GM18909 (cell line): ENCODE data around the gene ATAD5.

Experiments
- ATAC-seq: cut with Tn5 transposase; IDR thresholded peaks from one replicate; pipeline ENCODE4 v1.9.1; 2021; ENCODE audit warnings: mild to moderate bottlenecking; ENCODE audit not compliant: unreplicated experiment, poor library complexity

The ATAD5 gene

DNA sequence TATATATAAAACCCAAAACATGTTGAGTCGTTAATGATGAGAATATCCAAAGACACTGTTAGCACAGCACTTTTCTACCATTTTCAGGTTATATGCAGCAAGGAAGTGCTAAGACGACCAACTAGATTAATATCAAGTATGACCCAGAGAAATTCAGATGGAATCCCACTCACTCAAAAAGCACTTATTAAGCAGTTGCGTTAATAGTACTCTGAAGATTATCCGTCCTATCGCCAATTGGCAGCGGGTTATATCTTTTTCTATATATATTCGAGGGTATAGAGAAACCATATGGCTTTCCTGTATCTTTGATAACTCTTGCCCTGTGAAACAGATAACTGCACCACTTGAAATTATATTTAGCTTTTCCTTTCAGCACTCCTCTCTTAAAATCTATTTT is 8.3 kb upstream of the ATAD5 start:
- no peak for ATAC-seq

DNA sequence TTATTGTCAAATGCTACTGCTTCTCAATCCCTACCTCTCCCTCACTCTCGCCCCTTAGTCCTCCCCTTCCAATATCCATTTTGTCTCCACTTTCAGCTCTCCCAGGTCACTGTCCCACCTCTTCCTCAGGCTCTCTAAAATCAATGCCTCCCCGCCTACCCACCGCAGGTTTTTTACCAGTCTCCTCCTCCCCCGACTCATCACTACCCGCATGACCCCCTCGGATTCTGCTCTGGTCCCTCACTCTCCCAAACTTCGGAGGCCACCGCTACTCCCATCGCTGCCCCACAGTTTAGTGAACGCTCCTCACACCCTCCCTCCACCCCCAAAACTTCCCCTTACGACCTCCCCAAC is 7.8 kb upstream of the ATAD5 start:
- ATAC-seq, result peak; percentile 6

DNA sequence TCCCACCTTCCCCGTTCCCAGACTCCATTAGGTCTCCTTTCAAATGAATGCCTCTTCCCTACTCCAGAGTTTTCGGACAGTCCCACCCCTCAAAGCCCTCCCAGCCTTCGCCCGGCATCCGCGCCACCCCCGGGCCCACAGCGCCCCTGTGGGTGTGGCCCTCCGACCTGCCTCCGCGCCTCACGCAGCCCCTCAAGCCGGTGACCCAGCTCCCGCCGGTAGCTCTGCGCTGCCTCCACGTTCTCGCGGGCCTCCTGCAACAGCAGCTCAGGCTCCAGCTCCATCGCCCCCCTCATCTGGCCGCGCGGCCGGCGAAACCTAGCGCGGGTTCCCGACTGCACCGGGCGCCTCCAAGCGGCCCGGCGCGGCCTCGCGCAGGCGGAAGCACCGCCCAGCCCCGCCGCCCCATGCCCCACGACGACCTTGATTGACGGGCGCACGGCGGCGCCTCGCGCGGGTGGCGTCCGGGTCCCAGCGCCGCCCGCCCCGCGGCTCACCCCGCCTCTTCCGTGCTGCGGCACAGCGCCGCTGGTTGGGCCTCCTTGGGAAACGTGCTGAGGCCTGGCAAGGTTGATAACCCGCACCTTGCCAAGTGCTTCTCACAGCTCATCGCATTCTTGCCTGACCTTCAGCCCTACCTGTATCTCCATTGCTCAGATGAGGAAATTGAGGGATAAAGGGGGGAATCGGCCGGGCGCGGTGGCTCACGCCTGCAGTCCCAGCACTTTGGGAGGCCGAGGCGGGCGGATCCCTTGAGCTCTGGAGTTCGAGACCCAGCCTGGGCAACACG is 7.2 kb upstream of the ATAD5 start, which contains the start of gene CRLF3:
Gene CRLF3 (minus strand): TSS at position 337 of the 790 bp plus-strand sequence. CDS start 41 bp downstream, at position 296.
- ATAC-seq, result peak; percentile 86

DNA sequence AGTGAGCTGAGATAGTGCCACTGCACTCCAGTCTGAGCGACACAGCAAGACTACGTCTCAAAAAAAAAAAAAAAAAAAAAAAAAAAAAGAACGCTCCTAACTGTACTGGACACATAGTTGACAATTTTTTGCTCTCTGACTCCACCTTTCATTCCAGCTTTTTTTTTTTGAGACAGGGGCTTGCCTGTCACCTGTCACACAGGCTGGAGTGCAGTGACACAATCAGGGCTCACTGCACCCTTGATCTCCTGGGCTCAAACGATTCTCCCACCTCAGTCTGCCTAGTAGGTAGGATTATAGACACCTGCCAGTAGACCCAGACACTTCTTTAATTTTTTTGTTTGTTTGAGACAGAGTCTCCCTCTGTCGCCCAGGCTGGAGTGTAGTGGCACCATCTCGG is 4.7 kb upstream of the ATAD5 start:
- ATAC-seq, result no peak

DNA sequence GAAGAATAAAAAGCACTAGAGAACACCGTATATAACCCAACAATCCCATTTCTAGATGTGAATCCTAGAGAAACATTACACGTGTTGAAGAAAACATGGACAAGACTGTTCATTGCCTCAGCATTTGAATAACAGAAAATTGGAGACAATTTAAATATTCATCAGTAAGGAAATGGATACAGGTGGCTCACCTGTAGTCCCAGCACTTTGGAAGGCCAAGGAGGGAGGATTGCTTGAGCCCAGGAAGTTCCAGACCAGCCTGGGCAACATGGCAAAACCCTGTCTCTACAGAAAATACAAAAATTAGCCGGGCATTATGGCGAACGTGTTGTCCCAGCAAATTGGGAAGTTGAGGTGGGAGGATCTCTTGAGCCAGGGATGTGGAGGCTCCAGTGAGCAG is 2.7 kb upstream of the ATAD5 start:
- no peak for ATAC-seq

DNA sequence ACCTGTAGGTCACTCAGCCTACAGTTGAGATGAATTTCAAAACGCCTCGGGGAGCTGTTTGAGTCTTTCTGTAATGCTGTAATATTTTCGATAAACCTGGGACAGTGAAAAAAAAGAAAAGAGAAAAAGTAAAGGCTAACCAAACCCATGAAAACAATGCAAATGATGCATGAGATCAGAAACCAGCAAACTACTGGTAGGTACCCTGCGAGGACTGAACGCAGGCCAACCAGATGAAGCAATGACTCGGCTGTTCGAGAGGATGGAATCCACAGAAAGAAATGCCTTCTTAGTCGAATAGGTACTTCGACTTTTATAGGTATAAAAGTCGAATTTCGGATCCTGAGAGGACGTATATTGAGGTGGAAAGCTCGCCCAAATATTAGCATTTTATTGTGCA is 509 bp upstream of the ATAD5 start:
- ATAC-seq, result no peak

DNA sequence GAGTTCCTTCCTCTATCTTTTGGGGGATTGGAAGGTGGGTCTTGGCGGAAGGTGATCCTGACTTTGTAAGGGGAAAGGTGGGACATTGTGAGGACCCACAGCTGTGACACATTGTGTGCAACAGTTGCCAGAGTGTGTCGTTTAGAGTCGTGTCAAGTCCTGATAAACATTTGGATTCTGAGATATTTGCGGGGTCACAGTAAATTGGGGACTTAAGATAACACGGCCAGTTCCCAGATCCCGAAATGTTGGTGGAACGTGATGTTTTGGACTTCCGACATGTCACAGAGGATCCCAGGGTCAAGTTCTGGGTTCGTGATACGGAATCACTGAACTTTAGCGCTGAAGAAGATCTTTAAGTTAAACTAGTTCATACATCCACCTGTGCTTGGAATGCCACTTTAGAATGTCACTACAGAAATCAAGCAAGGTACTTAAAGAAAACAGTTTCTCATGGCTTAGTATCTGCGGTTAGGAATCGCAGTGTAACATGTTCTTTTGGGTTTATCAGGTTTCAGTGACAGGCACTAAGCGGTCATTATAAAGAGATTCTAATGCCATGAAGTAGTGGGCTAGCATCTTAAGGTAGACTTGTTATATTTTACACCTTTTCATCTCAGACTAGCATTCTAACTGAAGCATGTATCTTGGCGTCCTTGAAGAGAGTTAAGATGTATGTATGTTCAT is 815 bp downstream of the ATAD5 start:
- no peak for ATAC-seq

DNA sequence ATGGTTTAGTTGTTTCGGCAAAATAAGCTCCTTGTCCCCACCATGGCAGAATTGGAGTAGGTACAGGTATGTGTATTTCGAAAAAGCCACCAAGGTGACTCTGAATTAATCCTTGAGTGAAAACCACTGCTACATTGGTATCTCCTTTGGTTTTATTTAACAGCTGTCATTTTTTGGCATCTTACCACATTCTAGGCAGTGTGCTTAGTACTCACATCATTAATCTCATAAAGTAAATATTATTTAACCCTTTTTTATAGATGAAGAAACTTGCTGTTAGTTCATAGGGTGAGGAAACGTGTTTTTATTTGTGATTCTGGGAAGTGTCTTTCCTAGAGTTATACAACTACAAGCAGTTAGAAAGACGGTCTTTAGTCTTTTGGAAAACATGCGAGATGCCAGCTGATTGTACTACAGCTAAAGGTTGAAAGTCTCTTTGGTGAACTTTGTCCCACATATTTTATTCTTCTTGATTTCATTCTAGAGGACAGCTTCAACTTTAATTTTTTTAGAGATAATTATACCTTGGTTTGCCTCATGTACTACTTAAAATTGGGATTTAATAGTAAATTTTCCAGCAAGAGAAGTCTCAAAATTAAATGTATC is 6.5 kb downstream of the ATAD5 start:
- ATAC-seq, result no peak

DNA sequence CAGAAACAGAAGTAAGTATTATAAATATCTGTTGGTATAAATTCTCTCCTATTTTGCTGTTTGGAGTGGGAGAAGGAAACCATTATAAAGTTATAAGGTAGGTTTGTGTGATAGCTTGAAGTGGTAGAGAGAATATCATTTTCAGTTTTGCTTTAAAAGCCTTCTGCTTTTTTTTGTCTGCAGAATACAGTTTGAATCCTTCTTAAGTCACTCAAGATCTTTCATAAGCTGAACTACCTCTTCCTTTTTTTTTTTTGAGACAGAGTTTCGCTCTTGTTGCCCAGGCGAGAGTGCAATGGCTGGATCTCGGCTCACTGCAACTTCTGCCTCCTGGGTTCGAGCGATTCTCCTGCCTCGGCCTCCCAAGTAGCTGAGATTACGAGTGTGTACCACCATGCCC is 9.0 kb downstream of the ATAD5 start:
- ATAC-seq, result no peak

DNA sequence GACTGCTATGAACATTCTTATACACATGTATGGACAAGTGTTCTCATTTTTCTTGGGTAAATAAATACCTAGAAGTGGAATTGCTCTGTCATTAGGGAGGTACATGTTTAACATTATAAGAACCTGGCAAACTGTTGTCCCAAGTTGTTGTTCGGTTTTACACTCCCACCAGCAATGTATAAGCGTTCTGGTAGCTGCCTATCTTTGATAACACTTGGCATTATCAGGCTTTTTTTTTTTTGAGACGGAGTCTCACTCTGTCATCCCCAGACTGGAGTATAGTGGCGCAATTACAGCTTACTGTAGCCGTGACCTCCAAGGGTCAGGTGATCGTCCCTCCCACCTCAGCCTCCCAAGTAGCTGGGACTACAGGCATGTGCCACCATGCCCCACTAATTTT is 16.3 kb downstream of the ATAD5 start:
- ATAC-seq, result no peak

DNA sequence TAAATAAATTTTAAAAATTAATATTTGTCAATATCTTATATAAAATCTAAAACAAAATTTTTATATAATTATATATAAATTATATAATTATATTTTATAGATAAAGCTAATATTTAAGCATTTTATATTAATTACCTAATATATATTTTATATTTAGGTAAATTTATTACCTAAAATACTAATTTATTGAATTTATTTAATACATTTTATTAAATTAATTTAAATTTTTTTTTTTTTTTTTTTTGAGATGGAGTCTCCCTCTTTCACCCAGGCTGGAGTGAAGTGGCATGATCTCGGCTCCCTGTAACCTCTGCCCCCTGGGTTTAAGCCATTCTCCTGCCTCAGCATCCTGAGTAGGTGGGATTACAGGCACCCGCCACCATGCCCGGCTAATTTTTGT is 22.4 kb downstream of the ATAD5 start:
- no peak for ATAC-seq

DNA sequence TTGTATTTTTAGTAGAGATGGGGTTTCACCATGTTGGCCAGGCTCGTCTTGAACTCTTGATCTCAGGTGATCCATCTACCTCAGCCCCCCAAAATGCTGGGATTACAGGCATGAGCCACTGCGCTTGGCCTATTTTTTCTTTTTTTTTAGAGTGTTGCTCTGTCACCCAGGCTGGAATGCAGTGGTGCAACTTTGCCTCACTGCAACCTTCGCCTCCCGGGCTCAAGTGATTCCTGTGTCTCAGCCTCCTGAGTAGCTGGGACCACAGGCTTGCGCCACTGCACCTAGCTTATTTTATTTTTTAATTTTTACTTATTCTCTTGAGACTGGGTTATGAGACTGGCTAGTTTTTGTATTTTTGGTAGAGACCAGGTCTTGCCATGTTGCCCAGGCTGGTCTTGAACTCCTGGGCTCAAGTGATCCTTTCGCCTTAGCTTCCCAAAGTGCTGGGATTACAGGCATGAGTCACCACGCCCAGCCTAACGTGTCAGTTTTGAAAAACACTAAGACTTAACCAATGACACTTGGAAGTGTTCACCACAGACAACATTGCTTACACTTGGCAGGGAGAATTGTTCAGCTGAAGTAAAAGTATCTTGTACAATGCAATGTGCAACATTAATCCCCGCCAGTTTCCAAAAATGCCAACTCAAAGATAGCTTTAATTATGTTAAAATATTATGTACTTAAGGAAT is 26.9 kb downstream of the ATAD5 start:
- ATAC-seq, result no peak

DNA sequence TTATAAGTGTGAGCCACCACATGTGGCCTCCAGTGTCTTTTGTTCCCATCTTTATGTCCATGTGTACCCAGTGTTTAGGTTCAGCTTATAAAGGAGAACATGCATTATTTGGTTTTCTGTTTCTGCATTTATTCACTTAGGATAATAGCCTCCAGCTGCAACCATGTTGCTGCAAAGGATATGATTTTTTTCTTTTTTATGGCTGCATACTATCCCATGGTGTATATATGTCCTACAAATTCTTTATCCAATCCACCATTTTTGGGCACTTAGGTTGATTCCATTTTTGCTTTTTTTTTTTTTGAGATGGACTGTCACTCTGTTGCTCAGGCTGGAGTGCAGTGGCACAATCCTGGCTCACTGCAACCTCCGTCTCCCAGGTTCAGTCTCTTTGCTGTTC is 32.9 kb downstream of the ATAD5 start:
- ATAC-seq, result no peak

DNA sequence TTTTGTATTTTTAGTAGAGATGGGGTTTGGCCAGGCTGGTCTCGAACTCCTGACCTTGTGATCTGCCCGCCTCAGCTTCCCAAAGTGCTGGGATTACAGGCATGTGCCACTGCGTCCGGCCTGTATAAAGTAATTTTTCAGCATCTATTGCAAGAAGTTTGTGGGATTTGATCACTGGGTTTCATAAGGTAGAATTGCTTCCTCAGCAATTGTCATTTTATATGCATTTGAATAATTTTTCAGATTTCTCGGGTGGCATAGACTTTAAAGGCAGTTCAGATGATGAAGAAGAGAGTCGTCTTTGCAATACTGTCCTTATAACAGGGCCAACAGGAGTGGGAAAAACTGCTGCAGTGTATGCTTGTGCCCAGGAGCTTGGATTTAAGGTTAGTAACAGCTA is 37.2 kb downstream of the ATAD5 start:
- ATAC-seq, result no peak

DNA sequence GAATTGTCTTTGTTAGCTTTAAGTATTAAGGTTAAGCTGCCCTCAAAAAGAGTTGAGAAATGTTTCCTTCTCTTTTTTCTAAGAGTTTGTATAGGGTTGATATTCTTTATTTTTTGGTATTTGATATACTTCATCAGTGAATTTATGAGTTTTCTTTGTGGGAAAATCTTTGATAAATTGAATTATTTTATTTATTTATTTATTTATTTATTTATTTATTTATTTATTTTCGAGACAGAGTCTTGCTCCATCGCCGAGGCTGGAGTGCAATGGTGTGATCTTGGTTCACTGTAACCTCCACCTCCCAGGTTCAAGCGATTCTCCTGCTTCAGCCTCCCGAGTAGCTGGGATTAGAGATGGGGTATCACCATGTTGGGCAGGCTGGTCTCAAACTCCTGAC is 54.4 kb downstream of the ATAD5 start:
- ATAC-seq, result no peak

DNA sequence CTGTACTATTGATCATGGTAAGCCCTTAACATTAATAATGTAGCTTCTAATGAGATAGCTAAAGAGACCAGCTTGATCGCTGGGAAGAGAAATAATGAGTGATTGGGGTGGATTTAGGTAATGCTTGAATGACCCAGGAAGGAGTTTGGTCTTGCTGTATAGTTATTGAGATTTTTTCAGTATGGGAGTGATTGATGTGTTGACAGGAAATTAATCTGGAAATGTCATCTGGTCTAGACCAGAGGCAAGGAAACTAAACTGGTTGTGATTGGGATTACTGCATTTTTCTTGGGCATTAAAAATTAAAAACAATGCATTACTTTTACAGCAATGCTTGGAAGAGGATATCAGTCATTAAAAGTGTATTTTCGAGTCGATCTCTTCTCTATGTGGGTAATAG is 62.5 kb downstream of the ATAD5 start:
- no peak for ATAC-seq

DNA sequence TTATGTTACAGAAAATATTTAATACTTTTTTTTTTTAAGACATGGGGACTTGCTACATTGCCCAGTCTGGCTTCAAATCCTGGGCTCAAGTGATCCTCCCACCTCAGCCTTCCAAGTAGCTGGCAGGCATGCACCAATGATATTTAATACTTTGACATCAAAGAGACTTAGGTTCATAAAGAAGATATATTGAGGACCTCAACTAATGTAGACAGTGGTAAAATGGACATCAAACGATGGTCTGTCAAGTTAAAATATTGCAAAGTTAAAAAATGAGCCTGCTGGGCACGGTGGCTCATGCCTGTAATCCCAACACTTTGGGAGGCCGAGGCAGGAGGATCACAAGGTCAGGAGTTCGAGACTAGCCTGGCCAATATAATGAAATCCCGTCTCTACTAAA is 65.5 kb downstream of the ATAD5 start:
- ATAC-seq, result no peak

DNA sequence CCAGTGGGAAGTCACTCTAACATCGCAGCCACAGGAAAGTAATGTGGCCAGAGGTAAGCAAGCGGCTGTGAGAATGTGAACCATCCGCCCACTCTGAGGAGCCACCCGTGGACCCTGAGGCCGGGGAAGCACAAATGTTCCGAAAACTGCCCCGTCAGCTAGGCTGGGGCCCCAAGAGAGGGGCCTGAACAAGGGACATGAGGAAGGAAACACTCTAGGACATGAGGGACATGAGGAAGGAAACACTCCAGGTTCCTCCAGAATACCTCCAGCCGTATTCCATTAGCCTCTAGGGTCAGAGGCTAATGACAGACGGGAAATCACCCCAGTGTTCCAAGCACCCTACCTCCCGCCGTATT is 74.0 kb downstream of the ATAD5 start:
- no peak for ATAC-seq

DNA sequence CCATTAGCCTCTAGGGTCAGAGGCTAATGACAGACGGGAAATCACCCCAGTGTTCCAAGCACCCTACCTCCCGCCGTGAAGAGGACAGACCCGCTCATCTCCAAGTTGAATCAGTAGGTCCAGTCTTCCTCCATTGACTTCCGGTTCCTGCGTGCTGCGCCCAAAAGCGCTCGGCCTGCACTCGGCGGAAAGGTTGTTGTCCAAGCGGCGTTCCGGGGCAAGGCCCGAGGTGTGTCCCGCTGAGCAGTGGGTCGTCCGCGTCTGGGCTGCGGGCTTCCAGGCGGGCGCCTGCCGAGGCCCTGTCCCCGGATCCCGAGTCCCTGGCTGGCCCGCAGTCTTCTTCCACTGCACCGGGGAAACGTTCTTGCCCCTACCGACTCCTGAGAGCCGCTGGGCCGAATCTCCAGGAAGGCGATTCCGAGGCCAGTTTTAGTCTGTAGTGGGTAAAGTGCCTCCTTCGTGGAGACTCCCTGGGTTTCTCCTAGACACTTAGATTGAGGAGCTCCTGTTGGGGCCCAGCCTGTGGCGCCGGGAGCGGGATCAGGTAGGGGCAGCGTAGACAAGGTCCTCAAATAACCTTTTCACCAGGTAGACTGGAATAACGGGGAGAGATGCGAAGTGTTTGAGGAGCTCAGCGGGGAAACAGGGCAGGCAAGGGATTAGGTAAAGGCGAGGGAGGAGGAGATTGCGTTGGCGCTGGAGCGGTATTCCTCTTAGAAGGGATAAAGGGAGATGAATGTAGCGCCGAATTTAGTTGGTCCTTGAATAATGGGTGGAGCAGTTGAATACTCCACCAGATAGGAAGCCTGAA is 74.5 kb downstream of the ATAD5 start, which contains the start of gene TEFM:
Gene TEFM (minus strand): TSS at position 138 of the 811 bp plus-strand sequence. CDS start 40 bp downstream, at position 98.
- peak; percentile 88 for ATAC-seq

DNA sequence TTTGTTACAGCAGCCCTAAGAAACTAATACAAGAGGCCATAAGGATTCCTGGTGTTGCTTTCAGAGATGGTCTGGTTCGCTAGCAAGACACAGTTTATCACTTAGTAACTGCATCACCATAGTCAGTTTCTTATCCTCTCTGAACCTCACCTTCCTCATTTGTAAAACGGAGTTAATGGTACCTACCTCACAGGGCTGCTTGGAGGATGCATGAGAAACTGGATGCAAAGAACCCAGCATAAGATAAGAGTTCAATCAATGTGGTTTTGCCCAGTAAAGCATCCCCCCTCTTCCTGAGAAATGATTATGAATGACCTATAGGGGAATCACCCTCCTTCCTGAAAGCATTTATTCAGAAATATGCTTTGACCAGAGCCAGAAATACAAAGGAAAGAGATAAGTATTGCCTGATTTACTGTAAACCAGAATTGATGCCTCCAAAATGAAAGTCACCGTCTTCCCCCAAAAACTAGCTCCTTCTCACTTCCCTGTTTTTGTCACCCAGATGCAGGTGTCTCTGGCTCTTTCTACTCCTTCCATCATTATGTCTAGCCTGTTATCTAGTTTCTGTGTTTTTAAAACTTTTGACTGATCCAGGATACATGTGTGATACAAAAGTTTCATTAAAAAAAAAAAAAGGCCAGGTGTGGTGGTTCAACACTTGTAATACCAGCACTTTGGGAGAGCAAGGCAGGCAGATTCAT is 77.1 kb downstream of the ATAD5 start:
- ATAC-seq, result no peak
